ENCODE measurements around the gene DYRK1A.
A peak's percentile ranks its signal among the peaks of the same experiment; 100 is the strongest.

Gene DYRK1A

DNA sequence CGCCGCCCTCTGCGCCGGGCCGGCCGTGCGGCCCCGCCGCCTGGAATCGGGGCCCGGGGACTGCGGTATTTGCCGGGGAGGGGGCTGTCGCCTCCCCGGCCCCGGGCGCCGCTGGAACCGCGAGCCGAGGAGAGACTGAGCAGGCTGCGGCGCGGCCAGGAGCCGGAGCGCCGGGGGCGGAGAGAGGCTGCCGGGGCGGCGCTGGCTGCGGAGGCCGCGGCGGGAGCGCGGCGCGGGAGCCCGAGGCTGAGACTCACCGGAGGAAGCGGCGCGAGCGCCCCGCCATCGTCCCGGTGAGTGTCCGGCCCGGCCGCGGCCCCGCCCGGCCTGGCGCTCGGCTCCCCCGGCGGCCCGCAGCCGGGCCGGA is 746 bp downstream of the DYRK1A start:
- peak overlapping the region; percentile 94; the same call in 1 of the 2 replicates for H3K4me3 ChIP-seq (ENCODE audit: low read length)
- H3K36me3 ChIP-seq (ENCODE audit: insufficient read depth, low read depth, low read length) = no peaks in the 10 kb centered on the region
- H3K27me3 ChIP-seq (ENCODE audit: insufficient read depth, low read length) = no peaks in the 10 kb centered on the region
- no peak overlapping the region for H3K27ac ChIP-seq (ENCODE audit: low read length)
- H3K4me1 ChIP-seq (ENCODE audit: insufficient read depth, low read length) = peaks cover 25% of the 10 kb centered on the region; the same call in 1 of the 2 replicates
- H3K9me3 ChIP-seq (ENCODE audit: insufficient read depth, low read depth, low read length) = no peaks in the 10 kb centered on the region
- peak overlapping the region; percentile 95; the same call in 1 of the 2 replicates for H3K9ac ChIP-seq (ENCODE audit: low read depth, low read length)

GRCh38 chr21:37367703-37368540 is 1.3 kb downstream of the DYRK1A start:
- H3K27ac ChIP-seq (ENCODE audit: low read length) = peak overlapping the region; percentile 39
- peaks cover 25% of the 10 kb centered on the region; the same call in 1 of the 2 replicates for H3K4me1 ChIP-seq (ENCODE audit: insufficient read depth, low read length)
- peak overlapping the region; percentile 94 for H3K4me3 ChIP-seq (ENCODE audit: low read length)
- peak overlapping the region; percentile 95 for H3K9ac ChIP-seq (ENCODE audit: low read depth, low read length)
- no peaks in the 10 kb centered on the region for H3K9me3 ChIP-seq (ENCODE audit: insufficient read depth, low read depth, low read length)
- no peaks in the 10 kb centered on the region for H3K36me3 ChIP-seq (ENCODE audit: insufficient read depth, low read depth, low read length)
- H3K27me3 ChIP-seq (ENCODE audit: insufficient read depth, low read length) = no peaks in the 10 kb centered on the region

DNA sequence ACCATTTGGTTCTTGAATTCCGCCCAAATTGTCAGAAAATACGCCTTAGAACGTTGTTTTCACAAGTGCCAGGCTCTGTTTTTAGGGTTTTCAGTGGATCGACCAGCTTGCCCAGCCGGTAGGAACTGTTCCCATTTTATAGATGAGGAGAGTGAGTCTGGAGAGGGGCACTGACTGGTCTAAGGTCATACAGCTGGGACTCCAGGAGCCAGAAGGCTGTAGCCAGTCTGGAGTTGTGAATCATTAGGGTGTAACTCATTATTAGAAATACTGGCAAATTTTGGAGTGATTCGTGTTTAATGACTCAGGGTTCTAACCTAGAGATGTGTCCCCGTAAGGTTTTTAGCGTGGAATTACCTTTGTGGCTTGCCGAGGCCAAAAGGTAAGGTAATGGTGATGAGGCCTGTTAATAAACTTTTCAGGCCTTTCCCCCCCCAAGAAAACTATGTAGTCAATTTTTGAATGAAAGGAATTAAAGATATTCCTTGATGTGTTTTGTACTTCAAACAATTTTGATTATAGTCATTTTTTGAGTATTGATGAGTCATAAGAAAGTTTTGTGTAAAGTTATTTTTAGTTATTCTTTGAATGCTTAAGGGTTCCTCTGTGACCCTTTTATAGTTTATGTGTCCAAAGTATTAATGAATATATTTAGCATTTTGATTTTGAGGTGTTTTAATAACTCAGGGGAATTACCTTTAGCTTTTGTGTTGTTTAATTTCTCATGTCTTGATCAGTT is 2.1 kb downstream of the DYRK1A start:
- Histone ChIP-seq H3K27ac (ENCODE audit: low read length) (no peak overlapping the region), H3K9me3 (ENCODE audit: insufficient read depth, low read depth, low read length) (no peaks in the 10 kb centered on the region), H3K36me3 (ENCODE audit: insufficient read depth, low read depth, low read length) (no peaks in the 10 kb centered on the region), H3K27me3 (ENCODE audit: insufficient read depth, low read length) (no peaks in the 10 kb centered on the region), H3K9ac (ENCODE audit: low read depth, low read length) (peak overlapping the region; percentile 95), H3K4me3 (ENCODE audit: low read length) (peak overlapping the region; percentile 94), H3K4me1 (ENCODE audit: insufficient read depth, low read length) (peaks cover 25% of the 10 kb centered on the region; the same call in 1 of the 2 replicates)

DNA sequence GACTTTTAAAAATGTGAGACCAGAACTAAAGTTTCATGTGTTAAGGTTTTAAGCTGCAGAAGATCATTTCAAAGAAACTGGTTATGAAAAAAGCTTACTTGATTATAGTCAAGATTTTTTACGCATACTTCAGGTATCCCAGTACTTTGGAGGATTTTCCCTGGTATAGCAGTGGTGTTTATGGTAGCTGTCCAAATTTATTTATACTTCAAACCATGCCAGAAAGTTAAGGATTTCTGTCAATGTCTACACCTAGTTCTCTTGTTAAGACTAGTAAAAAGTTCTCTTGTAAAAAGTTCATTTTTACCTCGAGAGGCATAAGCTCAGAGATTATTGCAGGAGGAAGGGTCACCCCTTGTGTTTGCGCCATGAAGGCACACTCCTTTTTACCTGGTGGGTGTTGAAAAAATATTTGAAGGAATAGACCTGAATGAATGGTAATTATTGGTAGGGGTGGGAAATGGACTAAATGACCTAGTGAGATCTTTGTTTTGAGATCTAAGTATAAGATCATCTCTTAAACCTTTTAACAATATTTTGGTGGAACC is 2.8 kb downstream of the DYRK1A start:
- Histone ChIP-seq H3K9ac (ENCODE audit: low read depth, low read length) (peak overlapping the region; percentile 95; the same call in 1 of the 2 replicates), H3K4me3 (ENCODE audit: low read length) (peak overlapping the region; percentile 94), H3K27me3 (ENCODE audit: insufficient read depth, low read length) (no peaks in the 10 kb centered on the region), H3K9me3 (ENCODE audit: insufficient read depth, low read depth, low read length) (no peaks in the 10 kb centered on the region), H3K36me3 (ENCODE audit: insufficient read depth, low read depth, low read length) (no peaks in the 10 kb centered on the region), H3K27ac (ENCODE audit: low read length) (no peak overlapping the region), H3K4me1 (ENCODE audit: insufficient read depth, low read length) (peaks cover 25% of the 10 kb centered on the region; the same call in 1 of the 2 replicates)

DNA sequence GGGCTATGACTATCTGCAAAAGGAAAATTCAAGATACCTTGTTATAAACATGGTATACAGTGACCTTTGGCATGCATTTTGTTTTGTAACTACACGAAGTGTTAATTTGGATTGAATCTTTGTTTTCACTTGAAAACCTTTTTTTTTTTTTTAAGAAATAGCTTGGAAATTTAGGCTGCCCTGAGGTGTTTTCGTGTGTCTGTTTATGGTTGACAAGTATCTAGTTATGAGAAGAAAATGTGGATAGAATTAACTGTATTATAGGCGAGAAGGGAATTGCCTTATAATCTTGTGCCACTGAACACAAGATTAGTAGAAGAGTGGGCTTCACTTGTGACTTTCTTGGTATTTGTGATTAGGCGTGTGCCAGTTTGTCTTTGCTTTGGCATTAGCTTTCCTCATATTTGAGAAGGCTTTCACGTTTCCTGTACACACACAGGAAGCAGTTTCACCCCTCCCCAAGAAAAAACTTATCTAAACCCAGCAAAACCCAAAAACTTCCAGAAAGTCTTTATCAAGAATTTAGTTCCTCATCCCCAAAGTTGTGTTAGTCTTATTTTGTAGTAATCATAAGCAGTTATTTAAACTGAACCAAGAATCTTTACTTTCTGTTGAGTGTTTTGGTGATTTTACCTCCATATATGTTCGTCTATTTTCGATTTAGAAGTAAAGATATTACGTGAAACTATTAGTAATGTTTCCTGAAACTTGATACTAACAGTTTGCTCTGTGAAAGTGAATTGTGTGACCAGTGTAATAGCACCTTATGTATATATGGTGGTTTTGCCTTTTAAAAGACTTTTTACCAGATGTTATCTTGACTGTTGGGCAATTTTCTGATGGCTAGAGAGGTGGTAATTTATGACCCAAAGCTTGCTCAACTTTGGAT is 3.8 kb downstream of the DYRK1A start:
- no peak overlapping the region for H3K27ac ChIP-seq (ENCODE audit: low read length)
- peak overlapping the region; percentile 94 for H3K4me3 ChIP-seq (ENCODE audit: low read length)
- peaks cover 18% of the 10 kb centered on the region; the same call in 1 of the 2 replicates for H3K4me1 ChIP-seq (ENCODE audit: insufficient read depth, low read length)
- H3K9ac ChIP-seq (ENCODE audit: low read depth, low read length) = peak overlapping the region; percentile 95; the same call in 1 of the 2 replicates
- H3K9me3 ChIP-seq (ENCODE audit: insufficient read depth, low read depth, low read length) = no peaks in the 10 kb centered on the region
- H3K36me3 ChIP-seq (ENCODE audit: insufficient read depth, low read depth, low read length) = no peaks in the 10 kb centered on the region
- H3K27me3 ChIP-seq (ENCODE audit: insufficient read depth, low read length) = no peaks in the 10 kb centered on the region

GRCh38 chr21:37371041-37371397 is 4.4 kb downstream of the DYRK1A start:
- Histone ChIP-seq H3K36me3 (ENCODE audit: insufficient read depth, low read depth, low read length) (no peaks in the 10 kb centered on the region), H3K27ac (ENCODE audit: low read length) (no peak overlapping the region), H3K27me3 (ENCODE audit: insufficient read depth, low read length) (no peaks in the 10 kb centered on the region), H3K9ac (ENCODE audit: low read depth, low read length) (peak overlapping the region; percentile 95; the same call in 1 of the 2 replicates), H3K4me1 (ENCODE audit: insufficient read depth, low read length) (peaks cover 17% of the 10 kb centered on the region; the same call in 1 of the 2 replicates), H3K9me3 (ENCODE audit: insufficient read depth, low read depth, low read length) (no peaks in the 10 kb centered on the region), H3K4me3 (ENCODE audit: low read length) (peak overlapping the region; percentile 94; the same call in 1 of the 2 replicates)

DNA sequence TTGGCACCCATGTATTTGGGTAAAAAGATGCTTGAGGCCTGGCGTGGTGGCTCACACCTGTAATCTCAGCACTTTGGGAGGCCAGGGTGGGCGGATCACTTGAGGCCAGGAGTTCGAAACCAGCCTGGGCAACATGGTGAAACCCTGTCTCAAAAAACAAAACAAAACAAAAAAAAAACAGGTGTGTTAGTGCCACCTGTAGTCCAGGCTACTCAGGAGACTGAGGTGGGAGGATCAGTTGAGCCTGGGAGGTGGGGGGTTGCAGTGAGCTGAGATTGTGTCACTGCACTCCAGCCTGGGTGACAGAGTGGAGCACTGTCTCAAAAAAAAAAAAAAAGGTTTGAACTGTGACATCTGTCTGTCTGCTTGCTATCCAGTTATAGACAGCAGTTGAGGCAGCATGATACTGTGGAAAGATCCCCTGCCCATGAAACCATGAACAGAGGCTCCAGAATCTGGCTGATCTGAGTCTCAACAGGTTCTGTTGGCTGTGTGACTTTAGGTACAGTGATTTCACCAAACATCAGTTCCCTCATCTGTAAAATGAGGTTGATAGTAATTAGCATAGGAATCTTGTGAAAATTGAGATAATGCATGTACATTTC is 5.7 kb downstream of the DYRK1A start:
- peaks cover 17% of the 10 kb centered on the region; the same call in 1 of the 2 replicates for H3K4me1 ChIP-seq (ENCODE audit: insufficient read depth, low read length)
- no peaks in the 10 kb centered on the region for H3K27me3 ChIP-seq (ENCODE audit: insufficient read depth, low read length)

GRCh38 chr21:37372951-37373350 is 6.4 kb downstream of the DYRK1A start:
- H3K27ac ChIP-seq (ENCODE audit: low read length) = no peak overlapping the region
- H3K36me3 ChIP-seq (ENCODE audit: insufficient read depth, low read depth, low read length) = no peaks in the 10 kb centered on the region
- no peak overlapping the region for H3K4me3 ChIP-seq (ENCODE audit: low read length)
- no peaks in the 10 kb centered on the region for H3K9me3 ChIP-seq (ENCODE audit: insufficient read depth, low read depth, low read length)
- H3K4me1 ChIP-seq (ENCODE audit: insufficient read depth, low read length) = peaks cover 17% of the 10 kb centered on the region; the same call in 1 of the 2 replicates
- no peak overlapping the region for H3K9ac ChIP-seq (ENCODE audit: low read depth, low read length)
- no peaks in the 10 kb centered on the region for H3K27me3 ChIP-seq (ENCODE audit: insufficient read depth, low read length)

More for the DNA sequence above, 5.7 kb downstream of the DYRK1A start:
- H3K36me3 ChIP-seq (ENCODE audit: insufficient read depth, low read depth, low read length) = no peaks in the 10 kb centered on the region
- H3K9ac ChIP-seq (ENCODE audit: low read depth, low read length) = no peak overlapping the region
- no peaks in the 10 kb centered on the region for H3K9me3 ChIP-seq (ENCODE audit: insufficient read depth, low read depth, low read length)
- no peak overlapping the region for H3K27ac ChIP-seq (ENCODE audit: low read length)
- H3K4me3 ChIP-seq (ENCODE audit: low read length) = no peak overlapping the region

DNA sequence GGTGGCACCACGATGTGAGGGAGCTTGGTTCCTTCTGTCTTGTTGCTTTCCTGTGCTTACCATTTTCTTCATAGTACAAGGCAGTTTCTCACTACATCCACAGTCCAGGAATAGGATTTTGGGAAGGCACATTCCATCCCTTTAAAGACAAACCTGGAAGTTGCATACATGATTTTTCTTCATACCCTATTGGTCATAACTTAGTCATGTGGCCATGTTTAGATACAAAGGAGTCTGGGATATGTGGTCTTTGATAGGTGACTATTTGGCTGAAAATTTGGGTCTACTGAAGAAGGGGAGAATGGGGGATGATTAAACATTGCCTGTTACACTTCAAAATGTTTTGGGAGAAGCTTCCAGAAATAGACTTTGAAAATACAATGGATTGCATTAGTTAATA is 7.0 kb downstream of the DYRK1A start:
- Histone ChIP-seq H3K27me3 (ENCODE audit: insufficient read depth, low read length) (no peaks in the 10 kb centered on the region), H3K9ac (ENCODE audit: low read depth, low read length) (no peak overlapping the region), H3K36me3 (ENCODE audit: insufficient read depth, low read depth, low read length) (no peaks in the 10 kb centered on the region), H3K4me3 (ENCODE audit: low read length) (no peak overlapping the region), H3K4me1 (ENCODE audit: insufficient read depth, low read length) (peaks cover 17% of the 10 kb centered on the region; the same call in 1 of the 2 replicates), H3K9me3 (ENCODE audit: insufficient read depth, low read depth, low read length) (no peaks in the 10 kb centered on the region), H3K27ac (ENCODE audit: low read length) (no peak overlapping the region)

GRCh38 chr21:37374027-37374426 is 7.5 kb downstream of the DYRK1A start:
- no peak overlapping the region for H3K27ac ChIP-seq (ENCODE audit: low read length)
- H3K36me3 ChIP-seq (ENCODE audit: insufficient read depth, low read depth, low read length) = no peaks in the 10 kb centered on the region
- H3K9ac ChIP-seq (ENCODE audit: low read depth, low read length) = no peak overlapping the region
- no peaks in the 10 kb centered on the region for H3K9me3 ChIP-seq (ENCODE audit: insufficient read depth, low read depth, low read length)
- H3K4me1 ChIP-seq (ENCODE audit: insufficient read depth, low read length) = peaks cover 17% of the 10 kb centered on the region; the same call in 1 of the 2 replicates
- no peaks in the 10 kb centered on the region for H3K27me3 ChIP-seq (ENCODE audit: insufficient read depth, low read length)
- no peak overlapping the region for H3K4me3 ChIP-seq (ENCODE audit: low read length)
